Measurements from ENCODE around the gene PCNX4.

DNA sequence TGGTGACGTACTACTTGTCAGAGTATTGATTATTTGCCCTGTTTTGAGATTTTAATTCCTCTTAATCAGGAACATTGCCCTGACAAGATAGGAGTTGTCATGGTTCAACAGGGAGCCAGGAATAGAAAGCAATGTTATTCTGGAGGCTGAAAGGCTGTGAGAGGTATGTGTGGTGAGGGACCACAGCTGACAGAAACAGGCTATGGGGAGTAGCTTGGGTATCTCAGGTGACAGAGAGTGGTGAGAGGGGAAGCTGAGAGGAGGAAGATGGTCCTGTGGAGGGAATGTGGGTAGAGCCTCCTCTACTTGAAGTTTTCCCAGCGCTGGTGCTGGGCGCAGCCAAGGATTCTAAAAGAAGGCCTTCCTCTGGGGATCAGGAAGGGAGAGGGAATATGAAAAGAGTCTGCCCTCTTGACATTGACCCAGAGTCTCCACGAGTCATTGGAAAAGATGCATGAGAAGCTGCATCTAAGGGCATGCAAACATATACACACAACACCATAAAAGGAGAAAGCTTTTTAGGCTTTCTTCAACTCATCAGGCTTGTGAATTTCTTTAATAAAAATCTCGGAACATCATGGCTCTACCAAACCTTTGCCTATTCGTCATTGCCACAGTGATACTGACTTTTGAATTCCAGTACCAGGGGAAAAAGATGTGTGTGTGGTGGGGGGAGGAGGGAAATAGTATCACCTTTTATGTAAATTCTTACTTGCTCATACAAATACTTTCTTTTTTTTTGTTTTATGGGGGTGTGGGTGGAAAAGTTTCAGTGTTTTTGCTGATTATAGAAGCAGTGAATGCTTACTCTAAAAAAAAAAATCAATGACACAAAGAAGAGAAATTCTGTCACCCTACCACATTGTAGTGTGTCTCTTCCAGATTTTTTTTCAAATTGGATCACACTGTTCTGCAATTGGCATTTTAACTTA is 113.4 kb downstream of the PCNX4 start:
- TF ChIP-seq, protein P1, sequence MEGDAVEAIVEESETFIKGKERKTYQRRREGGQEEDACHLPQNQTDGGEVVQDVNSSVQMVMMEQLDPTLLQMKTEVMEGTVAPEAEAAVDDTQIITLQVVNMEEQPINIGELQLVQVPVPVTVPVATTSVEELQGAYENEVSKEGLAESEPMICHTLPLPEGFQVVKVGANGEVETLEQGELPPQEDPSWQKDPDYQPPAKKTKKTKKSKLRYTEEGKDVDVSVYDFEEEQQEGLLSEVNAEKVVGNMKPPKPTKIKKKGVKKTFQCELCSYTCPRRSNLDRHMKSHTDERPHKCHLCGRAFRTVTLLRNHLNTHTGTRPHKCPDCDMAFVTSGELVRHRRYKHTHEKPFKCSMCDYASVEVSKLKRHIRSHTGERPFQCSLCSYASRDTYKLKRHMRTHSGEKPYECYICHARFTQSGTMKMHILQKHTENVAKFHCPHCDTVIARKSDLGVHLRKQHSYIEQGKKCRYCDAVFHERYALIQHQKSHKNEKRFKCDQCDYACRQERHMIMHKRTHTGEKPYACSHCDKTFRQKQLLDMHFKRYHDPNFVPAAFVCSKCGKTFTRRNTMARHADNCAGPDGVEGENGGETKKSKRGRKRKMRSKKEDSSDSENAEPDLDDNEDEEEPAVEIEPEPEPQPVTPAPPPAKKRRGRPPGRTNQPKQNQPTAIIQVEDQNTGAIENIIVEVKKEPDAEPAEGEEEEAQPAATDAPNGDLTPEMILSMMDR (conservative IDR thresholded peaks at IDR 0.05; ENCODE audit: low read length) = no peak
- no peak for TF ChIP-seq EZH2phosphoT487 (IDR thresholded peaks at IDR 0.05; ENCODE audit: borderline replicate concordance, low read depth, low read length)

Measured in OCI-LY7 (cell line).